ENCODE results near the gene SLC32A1.

SLC32A1 gene

GRCh38 chr20:38757145-38757775 lies 33.0 kb downstream of the SLC32A1 start:
- H3K27ac ChIP-seq: no peak overlapping the region
- TF ChIP-seq CTCF (conservative IDR thresholded peaks at IDR 0.05): no peak

DNA sequence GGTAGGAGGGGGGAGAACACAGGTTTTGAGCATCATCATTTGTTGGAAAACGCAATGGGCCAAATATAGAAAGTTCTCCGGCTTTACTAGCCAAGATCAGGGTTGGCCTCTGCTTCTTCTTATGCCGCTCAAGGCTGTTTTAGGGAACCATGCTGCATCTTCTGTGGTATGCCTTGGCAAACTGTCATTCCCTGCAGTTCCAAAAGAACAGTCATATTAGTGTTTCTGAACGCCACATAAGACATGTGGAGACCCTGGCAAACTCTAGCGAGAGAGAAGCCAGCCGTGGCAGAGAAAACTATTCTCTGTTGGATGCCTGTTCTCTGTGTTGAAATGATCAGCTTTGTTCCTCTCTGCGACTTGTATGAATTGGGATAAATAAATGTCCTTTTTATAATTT lies 34.8 kb downstream of the SLC32A1 start:
- no peak overlapping the region for H3K27ac ChIP-seq
- no peak for TF ChIP-seq CTCF (conservative IDR thresholded peaks at IDR 0.05)

DNA sequence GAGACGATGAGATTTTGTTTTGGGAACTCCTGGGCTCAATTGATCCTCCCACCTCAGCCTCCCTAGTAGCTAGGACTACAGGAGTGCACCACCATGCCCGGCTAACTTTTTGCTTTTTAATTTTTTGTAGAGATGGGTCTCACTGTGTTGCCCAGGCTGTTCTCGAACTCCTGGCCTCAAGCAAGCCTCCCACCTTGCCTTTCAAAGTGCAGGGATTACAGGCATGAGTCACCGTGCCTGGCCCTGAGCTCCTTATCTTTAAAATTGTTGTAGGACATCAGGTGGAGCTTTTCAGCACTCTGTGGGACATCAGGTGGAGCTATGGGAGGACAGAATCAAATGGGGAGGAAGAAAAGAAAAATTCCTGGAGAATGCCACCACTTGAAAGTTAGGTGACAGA lies 36.7 kb downstream of the SLC32A1 start:
- no peak overlapping the region for H3K27ac ChIP-seq
- TF ChIP-seq CTCF (conservative IDR thresholded peaks at IDR 0.05): no peak

DNA sequence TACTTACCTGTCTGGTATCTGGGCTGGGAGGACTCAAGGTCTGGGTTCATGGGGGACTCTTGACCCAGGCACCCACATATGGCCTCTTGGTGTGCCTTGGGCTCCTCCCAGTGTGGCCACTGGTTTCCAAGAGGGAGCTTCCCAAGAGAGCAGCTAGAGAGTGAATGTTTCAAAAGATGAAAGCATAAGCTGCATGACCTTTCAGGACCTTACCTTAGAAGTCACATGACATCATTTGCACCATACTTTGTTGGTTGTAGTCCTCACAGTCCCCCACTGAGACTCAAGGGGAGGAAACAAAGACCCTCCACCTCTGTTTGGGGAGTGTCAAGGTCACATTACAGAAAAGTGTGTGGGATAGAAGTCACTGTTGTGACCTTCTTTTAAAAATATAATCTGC lies 37.9 kb downstream of the SLC32A1 start:
- no peak overlapping the region for H3K27ac ChIP-seq
- TF ChIP-seq CTCF (conservative IDR thresholded peaks at IDR 0.05): no peak

DNA sequence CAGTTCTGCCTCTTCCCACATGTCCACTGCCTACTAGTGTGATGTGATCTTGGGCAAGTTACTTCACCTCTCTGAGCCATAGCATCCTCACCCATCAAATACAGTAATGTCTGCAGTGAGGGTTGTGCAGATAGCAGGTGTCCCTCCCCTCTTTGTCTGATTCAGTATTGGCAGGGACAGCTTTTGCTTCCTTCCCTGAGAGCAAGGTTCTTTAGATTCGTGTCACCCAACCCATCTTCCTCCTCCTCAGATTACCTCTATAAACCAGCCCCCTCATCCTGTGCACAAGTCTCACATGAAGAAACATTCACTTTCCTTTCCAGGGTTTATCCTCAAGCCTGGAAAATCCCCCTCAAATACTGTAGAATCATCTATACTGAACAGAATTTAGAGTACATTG lies 39.3 kb downstream of the SLC32A1 start:
- TF ChIP-seq CTCF (conservative IDR thresholded peaks at IDR 0.05): no peak

DNA sequence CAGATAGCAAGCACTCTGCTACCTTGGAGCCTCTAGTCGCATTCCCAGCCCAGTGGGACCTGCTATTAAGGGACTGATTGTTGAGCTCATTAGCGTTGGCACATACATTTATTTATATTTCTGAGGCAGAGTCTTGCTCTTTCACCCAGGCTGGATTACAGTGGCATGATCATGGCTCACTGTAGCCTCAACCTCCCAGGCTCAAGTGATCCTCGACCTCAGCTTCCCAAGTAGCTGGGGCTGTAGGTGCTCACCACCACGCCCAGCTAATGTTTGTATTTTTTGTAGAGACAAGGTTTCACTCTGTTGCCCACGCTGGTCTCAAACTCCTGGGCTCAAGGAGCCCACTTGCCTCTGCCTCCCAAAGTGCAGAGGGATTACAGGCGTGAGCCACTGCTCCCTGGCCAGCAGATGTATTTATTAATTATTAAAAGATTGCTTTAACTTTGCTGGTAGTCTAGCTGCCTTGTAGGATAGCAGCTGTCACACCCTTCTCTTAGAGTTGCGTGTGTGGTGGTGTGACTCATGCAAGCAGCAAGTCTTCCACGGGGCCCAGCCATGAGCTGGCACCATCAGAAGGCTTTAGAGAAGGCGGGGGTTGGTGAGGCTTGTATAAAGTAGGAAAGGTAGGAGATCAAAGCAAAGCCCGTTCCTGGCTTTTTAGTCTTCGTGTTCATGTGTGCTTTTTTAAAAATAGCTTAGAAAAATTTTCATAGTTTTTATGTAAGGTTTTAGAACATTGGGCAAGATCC lies 40.5 kb downstream of the SLC32A1 start:
- no peak overlapping the region for H3K27ac ChIP-seq
- no peak for TF ChIP-seq CTCF (conservative IDR thresholded peaks at IDR 0.05)

More for the DNA sequence above, 39.3 kb downstream of the SLC32A1 start:
- no peak overlapping the region for H3K27ac ChIP-seq

- H3K27ac ChIP-seq: no peak overlapping the region; the same call in 1 of the 2 replicates
- TF ChIP-seq CTCF (conservative IDR thresholded peaks at IDR 0.05): no peak
Measured at GRCh38 chr20:38766071-38766470, 41.8 kb downstream of the SLC32A1 start.

All from VCaP (cell line).